Measurements from ENCODE around the gene TSPAN6. TPM values are rescaled to one million over a fixed set of nuclear protein-coding genes. Genes with fewer than 3 reads are reported as not detected.

Gene TSPAN6
- total RNA-seq, 1 experiment from 2014 or later = 47.4 TPM

- no peaks in the 10 kb centered on the region for H3K9me2 ChIP-seq (replicated peaks; ENCODE audit: low read length)
- no peak within 1 kb of the TSS for H3K9ac ChIP-seq (ENCODE audit: low read length)
- H3K27ac ChIP-seq (ENCODE audit: low read length) = no peak within 1 kb of the TSS
- BruUV-seq (replicated peaks) = no TSS peak
- no peaks in the 10 kb centered on the region for H4K20me1 ChIP-seq (ENCODE audit: low read length)
- ATAC-seq (no peak), DNase-seq (no peak)
- intact Hi-C loops (cut with micrococcal nuclease) = no loop called here
- POLR2A ChIA-PET (ENCODE audit: unreplicated experiment) = no interaction called here
- no peak within 1 kb of the TSS for H3K4me3 ChIP-seq (ENCODE audit: low read length)
- H3K4me2 ChIP-seq (ENCODE audit: low read length) = no peak within 1 kb of the TSS
- no peaks in the 10 kb centered on the region for H3K79me2 ChIP-seq (ENCODE audit: low read length)
- H3K4me1 ChIP-seq (ENCODE audit: insufficient read depth, low read length) = no peaks in the 10 kb centered on the region
- no peak for TF ChIP-seq EZH2phosphoT487 (IDR thresholded peaks at IDR 0.05; ENCODE audit: borderline replicate concordance, low read length)
- TF ChIP-seq, protein P1, sequence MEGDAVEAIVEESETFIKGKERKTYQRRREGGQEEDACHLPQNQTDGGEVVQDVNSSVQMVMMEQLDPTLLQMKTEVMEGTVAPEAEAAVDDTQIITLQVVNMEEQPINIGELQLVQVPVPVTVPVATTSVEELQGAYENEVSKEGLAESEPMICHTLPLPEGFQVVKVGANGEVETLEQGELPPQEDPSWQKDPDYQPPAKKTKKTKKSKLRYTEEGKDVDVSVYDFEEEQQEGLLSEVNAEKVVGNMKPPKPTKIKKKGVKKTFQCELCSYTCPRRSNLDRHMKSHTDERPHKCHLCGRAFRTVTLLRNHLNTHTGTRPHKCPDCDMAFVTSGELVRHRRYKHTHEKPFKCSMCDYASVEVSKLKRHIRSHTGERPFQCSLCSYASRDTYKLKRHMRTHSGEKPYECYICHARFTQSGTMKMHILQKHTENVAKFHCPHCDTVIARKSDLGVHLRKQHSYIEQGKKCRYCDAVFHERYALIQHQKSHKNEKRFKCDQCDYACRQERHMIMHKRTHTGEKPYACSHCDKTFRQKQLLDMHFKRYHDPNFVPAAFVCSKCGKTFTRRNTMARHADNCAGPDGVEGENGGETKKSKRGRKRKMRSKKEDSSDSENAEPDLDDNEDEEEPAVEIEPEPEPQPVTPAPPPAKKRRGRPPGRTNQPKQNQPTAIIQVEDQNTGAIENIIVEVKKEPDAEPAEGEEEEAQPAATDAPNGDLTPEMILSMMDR (conservative IDR thresholded peaks at IDR 0.05; ENCODE audit: low read depth, low read length) = no peak
- TF ChIP-seq EZH2 (IDR thresholded peaks at IDR 0.05; ENCODE audit: low read length, unreplicated experiment) = no peak
- peaks cover 23% of the 10 kb centered on the region for H3K27me3 ChIP-seq (ENCODE audit: low read length)
- no peaks in the 10 kb centered on the region for H3K36me3 ChIP-seq (ENCODE audit: low read depth, low read length)
- H3K9me3 ChIP-seq (ENCODE audit: low read length) = no peaks in the 10 kb centered on the region
- H3F3A ChIP-seq (ENCODE audit: low read length, unreplicated experiment) = no peaks in the 10 kb centered on the region
- CTCF ChIA-PET = no interaction called here
- no peak within 1 kb of the TSS for H2AFZ ChIP-seq (ENCODE audit: low read length)
Measured at GRCh38 chrX:100584611-100585010, 52.0 kb downstream of the TSPAN6 start, which contains the start of gene TNMD. Gene TNMD, plus strand, starts transcription at chrX:100584936. Its CDS starts 83 bp downstream, at chrX:100585019.

Other genes starting within 250 kb of the TSPAN6 start
- gene PCDH19, start 226.5 kb downstream of the TSPAN6 start, total RNA-seq (2014; rRNA removed) = not detected in 2 replicates
- gene TNMD, start 51.9 kb downstream of the TSPAN6 start, total RNA-seq (2014; rRNA removed) = not detected in 2 replicates
- 12.2 and 19.3 TPM in 2 replicates for gene SRPX2, start 7.4 kb upstream of the TSPAN6 start, total RNA-seq (2014; rRNA removed)
- gene SYTL4, start 95.3 kb upstream of the TSPAN6 start, total RNA-seq (2014; rRNA removed) = 2.7 and 3.2 TPM in 2 replicates
- 64.1 and 67.7 TPM in 2 replicates for gene CSTF2, start 183.6 kb upstream of the TSPAN6 start, total RNA-seq (2014; rRNA removed)
- gene NOX1, start 237.6 kb upstream of the TSPAN6 start, total RNA-seq (2014; rRNA removed) = not detected in 2 replicates

Measured in PC-3 (cell line).